GM19372 (cell line): ENCODE results near the gene ULK2.

Experiments
- ATAC-seq: cut with Tn5 transposase; IDR thresholded peaks from one replicate; pipeline ENCODE4 v1.9.1; 2021; ENCODE audit warnings: mild to moderate bottlenecking, low read depth, moderate library complexity; ENCODE audit not compliant: unreplicated experiment

Gene ULK2

DNA sequence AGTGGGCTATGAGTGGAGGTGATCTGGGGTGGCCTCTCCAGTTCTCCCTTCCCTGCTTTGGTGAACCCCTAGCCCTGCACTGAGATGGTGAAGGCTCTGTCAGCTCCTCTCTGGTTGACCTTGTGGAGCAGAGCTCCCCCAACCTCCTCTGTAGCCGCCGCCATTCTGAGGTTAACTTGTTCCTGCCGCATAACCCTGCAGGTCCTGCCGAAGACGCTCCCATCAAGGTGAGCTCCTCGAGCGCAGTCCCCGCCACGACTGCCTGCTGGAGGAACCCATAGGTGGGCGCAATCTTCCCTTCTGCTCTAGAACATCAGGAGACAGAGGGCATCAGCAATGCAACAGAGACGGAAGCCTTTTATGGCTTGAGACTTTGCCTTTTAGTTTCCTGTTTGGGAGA is 136.1 kb downstream of the ULK2 start:
- no peak for ATAC-seq

DNA sequence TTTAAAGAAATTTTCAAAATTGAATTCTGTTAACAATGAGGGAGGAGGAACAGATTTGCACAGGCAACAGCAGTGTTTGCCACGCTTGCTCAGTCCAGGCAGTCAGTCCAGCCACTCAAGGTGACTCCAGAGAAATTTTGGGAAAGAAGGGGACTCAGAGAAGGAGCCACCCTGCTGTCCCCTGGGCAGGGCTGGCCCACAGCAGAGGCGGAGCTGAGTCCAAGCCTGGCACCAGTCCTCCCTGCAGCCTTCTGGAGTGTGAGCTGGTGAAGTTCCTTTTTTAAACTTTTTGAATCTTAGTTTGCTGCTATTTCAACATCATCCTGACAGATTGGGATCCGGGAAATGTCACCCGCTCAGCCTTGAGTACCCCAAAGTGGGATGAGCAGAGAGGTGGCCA is 136.9 kb downstream of the ULK2 start:
- ATAC-seq = no peak

DNA sequence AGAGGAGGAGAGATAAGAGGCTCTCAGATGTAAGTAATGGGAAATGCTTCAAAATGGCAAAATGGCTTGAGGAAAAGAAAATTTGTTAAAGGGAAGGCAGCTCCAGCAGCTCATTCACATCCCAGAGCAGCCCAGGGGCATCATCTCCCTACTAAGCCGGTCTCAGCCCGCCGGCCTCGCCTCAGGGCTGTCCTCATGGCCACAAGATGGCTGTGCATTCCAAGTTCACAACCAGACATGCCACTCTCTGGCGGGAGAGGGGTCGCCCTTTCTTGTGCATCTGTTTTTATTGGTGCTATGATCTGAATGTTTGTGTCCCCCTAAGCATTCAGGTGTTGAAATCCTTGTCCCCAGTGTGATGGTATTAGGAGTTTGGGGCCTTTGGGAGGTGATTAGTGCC is 137.8 kb downstream of the ULK2 start:
- ATAC-seq = no peak

DNA sequence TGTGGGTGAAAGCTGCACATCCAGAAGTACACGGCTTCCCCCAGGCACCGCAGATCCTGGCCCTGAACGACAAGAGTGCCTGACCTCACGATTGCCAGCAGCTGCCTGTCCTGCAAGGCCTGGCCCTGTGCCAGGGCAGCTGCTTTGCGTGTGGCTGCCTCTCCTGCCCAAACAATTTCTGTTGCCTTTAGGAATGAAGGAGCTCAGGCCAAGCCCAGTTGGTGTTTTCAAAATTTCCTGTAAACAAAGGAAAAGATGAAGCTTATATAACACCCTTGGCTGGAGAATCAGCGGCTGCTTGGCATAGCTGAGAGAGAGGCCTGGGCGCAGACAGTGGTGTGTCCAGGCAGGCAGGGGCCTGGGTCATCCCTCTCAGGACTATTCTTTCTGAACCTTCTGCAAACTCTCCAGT is 139.6 kb downstream of the ULK2 start:
- no peak for ATAC-seq

DNA sequence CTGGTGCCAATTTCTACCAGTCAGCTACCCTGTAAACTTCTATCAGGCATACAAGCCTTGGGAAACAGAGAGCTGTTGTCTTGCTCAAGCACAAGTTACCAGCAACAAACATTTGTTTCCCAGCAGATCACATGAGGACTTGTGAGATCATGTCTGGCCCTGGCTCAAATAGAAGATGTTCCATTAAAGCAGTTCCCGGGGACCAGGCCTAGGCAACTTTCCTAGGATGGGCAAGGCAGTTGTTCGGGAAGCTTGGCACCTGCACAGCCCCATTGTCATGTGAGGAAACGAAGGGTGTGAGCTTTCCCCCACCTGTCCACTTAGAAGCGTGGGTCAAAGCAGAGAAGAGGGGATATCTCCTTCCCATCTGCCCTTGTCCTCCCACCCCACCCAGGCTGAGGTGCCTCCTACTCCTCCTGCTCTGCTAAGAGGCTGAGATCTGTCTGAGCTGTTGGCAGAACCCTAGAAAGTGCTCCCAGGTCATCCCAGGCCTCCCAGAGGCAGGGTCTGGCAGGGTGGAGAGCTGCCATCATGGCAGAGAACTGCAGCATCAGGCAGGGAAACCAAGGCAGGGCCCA is 140.1 kb downstream of the ULK2 start:
- no peak for ATAC-seq

DNA sequence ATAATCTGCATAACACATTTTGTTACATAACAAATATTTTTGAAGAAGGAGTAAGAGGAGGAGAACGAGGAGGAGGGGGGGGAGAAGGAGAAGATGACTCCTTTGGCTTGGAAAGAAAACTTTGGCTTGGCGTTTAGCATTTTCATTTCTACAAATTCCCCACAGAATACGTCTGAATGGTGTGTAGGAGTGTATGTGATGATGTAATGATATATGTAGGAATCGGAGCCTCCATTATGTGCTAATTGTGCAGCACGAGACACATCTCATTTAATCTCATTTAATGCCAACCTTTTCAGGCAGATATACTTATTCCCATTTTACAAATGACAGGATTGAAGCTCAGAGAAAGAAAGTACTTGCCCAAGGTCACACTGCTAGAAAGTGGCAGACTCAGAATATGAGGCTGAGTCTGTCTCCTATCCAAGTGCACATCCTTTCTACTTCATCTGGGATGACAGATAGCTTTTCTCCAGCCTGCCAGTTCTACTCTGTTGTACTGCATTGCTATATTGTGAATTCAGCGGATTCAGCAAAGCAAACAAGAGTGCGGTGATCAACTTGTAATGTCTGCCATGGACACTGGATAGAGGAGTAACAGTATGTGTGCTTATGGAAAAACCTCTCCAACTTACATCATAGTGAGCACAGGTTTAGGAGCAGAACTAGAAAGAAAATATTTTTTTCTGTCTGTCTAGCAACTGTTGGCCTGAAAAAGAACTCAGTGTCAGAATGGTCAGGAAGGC is 140.9 kb downstream of the ULK2 start:
- ATAC-seq = no peak

DNA sequence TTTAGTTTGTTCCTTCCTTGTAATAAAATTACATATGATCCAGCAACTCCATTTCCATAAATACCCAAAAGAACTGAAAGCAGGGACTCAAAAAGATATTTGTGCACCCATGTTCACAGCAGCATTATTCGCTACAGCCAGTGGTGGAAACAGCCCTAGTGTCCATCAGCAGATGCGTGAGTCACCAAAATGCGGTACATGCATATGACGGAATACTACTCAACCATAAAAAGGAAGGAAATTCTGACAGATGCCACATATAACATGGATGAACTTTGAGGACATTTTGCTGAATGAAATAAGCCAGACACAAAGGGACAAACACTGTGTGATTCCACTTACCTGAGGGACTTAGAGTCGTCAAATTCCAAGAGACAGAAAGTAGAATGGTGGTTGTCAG is 142.2 kb downstream of the ULK2 start:
- no peak for ATAC-seq

DNA sequence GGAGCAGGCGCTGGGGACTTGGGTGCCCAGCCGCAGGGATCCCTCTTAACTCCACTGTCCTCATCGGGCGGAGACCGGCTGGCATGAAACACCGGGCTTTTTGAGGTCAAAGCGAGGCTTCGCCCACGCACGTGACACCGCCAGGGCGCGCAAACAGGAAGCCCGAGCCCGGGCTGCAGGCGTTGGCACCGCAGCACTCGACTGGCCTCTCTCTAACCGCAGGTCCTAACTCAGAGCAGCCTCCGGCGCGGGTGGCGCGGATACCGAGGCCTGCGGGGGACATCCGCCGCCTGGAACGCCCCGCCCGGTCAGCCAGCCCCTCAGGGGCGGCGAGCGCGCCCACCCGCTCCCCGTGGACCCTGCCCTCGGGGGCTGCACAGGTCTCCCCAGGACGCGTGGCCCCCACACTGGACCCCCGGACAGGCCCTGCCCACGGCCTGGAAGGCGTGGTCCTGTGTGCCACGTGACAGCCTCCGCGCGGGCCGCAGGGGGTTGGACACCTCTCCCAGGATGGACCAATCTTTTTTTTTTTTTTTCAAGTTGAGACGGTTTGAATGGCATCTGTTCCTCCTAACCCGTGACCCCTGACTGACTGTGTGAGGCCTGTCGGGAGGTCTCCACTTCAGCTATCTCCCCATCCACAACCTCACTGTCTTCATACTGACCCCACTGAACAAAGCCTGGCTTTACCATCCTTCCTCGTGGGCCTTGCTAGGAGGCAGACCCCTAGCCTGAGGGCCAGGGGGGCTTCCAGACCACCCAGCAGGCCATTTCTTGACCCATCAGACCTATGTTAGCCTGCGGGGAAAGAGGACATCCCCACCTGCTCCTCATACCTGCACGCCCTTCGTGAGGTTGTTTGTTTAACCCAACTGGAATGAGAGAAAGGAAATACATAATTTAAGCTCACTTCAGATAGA is 143.0 kb downstream of the ULK2 start:
- peak; percentile 53 for ATAC-seq

DNA sequence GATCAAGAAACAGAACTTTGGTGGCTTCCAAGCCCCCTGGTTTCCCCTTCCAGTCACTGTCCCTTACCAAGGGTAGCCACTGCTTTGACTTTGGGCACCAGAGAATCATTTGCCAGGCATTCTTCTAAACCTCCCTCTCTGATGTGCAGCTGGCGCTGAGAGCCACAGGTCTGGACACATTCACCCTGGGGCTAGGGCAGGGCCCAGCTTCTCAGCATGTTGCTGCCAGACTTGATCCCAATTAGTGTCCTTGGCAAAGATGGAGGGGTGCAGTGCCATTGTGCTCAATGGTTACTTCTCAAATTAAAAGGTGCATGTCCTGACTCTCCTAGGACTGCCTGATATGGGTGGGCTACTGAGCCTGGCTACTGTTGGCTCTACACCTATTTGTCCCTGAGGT is 143.8 kb downstream of the ULK2 start:
- ATAC-seq = no peak
